Bronchial epithelial cell (primary cell): Measurements from ENCODE around the gene ZNF620. TPM values are rescaled to one million over a fixed set of nuclear protein-coding genes. Genes with fewer than 3 reads are reported as not detected.
A peak's percentile ranks its signal among the peaks of the same experiment; 100 is the strongest.

ENCODE experiments used
- DNase-seq: peaks from one replicate; pipeline ENCODE4 v3.0.0-alpha.2; 2010; ENCODE audit warnings: low read depth
- FAIRE-seq: peaks from 2 replicates; lab custom pipeline; 2011; peaks lifted over from hg19 to GRCh38; lab: Jason Lieb, UNC
- H3K27me3 ChIP-seq: 2 replicates; pipeline ENCODE4 v1.5.1; 2011; ENCODE audit warnings: low read length; ENCODE audit not compliant: control insufficient read depth, insufficient read depth
- H3K36me3 ChIP-seq: 2 replicates; pipeline ENCODE4 v1.5.1; 2011; ENCODE audit warnings: low read length; ENCODE audit not compliant: control insufficient read depth, insufficient read depth
- H3K4me3 ChIP-seq: 2 replicates; pipeline ENCODE4 v1.5.1; 2011; ENCODE audit warnings: mild to moderate bottlenecking, low read depth, low read length, control low read depth
- total RNA-seq: library from RNA; depleted of rRNA; stranded (reverse); fragments of >200 nt; gene quantifications from 2 replicates; pipeline ENCODE4 v1.2.1, GENCODE V29; 2014
- TF ChIP-seq, protein P1 (sequence below): IDR thresholded peaks from 2 replicates; pipeline ENCODE4 v1.5.1; 2011; ENCODE audit warnings: mild to moderate bottlenecking, moderate library complexity, low read length, control low read depth, inconsistent platforms; ENCODE audit not compliant: insufficient read depth, severe bottlenecking

Gene ZNF620
- total RNA-seq, 1 donor from 2014 or later, result 0.53 TPM

DNA sequence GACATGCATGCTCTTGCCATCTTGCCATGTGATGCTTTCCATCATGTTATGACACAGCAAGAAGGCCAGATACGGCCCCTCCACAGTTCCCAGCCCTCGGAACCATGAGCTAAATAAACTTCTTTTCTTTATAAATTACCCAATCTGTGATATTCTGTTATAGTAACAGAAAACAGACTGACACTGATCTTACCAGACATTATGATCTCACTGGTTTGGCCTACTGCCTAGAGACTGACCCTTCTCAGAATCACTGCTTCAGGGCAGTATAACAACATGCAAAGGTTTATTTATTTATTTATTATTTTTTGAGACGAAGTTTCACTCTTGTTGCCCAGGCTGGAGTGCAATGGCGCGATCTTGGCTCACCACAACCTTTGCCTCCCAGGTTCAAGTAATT lies 14.9 kb upstream of the ZNF620 start:
- no peak for FAIRE-seq
- Histone ChIP-seq H3K4me3 (no peak overlapping the region), H3K27me3 (no peaks in the 10 kb centered on the region), H3K36me3 (peaks cover 4% of the 10 kb centered on the region)
- TF ChIP-seq, protein P1, sequence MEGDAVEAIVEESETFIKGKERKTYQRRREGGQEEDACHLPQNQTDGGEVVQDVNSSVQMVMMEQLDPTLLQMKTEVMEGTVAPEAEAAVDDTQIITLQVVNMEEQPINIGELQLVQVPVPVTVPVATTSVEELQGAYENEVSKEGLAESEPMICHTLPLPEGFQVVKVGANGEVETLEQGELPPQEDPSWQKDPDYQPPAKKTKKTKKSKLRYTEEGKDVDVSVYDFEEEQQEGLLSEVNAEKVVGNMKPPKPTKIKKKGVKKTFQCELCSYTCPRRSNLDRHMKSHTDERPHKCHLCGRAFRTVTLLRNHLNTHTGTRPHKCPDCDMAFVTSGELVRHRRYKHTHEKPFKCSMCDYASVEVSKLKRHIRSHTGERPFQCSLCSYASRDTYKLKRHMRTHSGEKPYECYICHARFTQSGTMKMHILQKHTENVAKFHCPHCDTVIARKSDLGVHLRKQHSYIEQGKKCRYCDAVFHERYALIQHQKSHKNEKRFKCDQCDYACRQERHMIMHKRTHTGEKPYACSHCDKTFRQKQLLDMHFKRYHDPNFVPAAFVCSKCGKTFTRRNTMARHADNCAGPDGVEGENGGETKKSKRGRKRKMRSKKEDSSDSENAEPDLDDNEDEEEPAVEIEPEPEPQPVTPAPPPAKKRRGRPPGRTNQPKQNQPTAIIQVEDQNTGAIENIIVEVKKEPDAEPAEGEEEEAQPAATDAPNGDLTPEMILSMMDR, result no peak
- DNase-seq, result no peak

DNA sequence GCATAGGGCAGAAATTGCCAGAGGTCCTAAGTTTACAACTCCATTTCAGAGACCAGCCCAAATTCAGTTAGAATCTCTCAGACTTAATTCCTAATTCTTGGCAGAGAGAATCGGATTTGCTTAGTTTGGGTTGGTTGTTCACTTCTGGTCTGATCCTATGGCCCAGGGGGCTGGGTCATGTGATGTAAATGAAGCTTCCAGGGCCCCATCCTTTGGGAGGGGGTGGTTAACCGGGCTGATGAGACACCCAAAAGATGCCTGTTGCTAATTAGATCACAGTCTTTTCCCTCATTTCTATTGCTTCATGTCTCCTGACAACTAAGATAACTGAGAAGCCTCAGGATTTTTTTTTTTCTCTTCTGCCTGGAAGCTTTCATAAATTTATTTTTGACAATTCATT lies 11.1 kb upstream of the ZNF620 start:
- TF ChIP-seq, protein P1, result no peak
- H3K36me3 ChIP-seq, result no peaks in the 10 kb centered on the region
- FAIRE-seq, result no peak

GRCh38 chr3:40497288-40497687 lies 8.6 kb upstream of the ZNF620 start:
- FAIRE-seq (no peak), DNase-seq (no peak)
- Histone ChIP-seq H3K27me3 (no peaks in the 10 kb centered on the region), H3K4me3 (no peak overlapping the region), H3K36me3 (no peaks in the 10 kb centered on the region)
- TF ChIP-seq, protein P1, result no peak

More for the DNA sequence above, 11.1 kb upstream of the ZNF620 start:
- no peak for DNase-seq
- Histone ChIP-seq H3K4me3 (no peak overlapping the region), H3K27me3 (no peaks in the 10 kb centered on the region)

- no peak for DNase-seq
- no peaks in the 10 kb centered on the region for H3K27me3 ChIP-seq
- TF ChIP-seq, protein P1, result no peak
- no peak for FAIRE-seq
- H3K4me3 ChIP-seq, result no peak overlapping the region
- H3K36me3 ChIP-seq, result no peaks in the 10 kb centered on the region
These were observed 5.9 kb upstream of the ZNF620 start for GRCh38 chr3:40499952-40500351.

DNA sequence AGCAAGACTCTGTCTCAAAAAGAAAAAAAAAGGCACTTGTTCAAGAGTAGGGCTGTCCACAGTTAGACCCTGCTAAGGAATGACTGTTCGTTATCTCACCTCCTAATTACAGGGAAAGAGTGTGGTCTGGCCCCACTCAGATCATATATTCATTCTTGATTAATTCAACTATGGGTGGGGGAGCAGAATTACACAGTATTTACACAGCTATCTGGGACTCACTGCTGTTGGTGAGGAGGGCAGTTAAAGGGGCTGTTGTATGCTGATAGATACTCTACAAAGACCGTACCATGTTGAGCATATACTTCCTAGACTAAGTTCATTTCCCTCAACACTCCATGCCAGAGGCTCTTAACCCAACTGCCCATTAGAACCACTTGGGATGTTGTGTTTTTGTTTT lies 3.8 kb upstream of the ZNF620 start:
- DNase-seq (no peak), FAIRE-seq (no peak)
- TF ChIP-seq, protein P1, result no peak

GRCh38 chr3:40504636-40505430 lies 1.0 kb upstream of the ZNF620 start:
- Histone ChIP-seq H3K27me3 (no peaks in the 10 kb centered on the region), H3K4me3 (no peak overlapping the region), H3K36me3 (no peaks in the 10 kb centered on the region)
- FAIRE-seq, result peak; percentile 98
- TF ChIP-seq, protein P1, result no peak
- peak; percentile 99 for DNase-seq

More for the DNA sequence above, 3.8 kb upstream of the ZNF620 start:
- no peaks in the 10 kb centered on the region for H3K36me3 ChIP-seq
- no peaks in the 10 kb centered on the region for H3K27me3 ChIP-seq
- H3K4me3 ChIP-seq, result no peak overlapping the region
